ENCODE results near the gene METAP2.

Gene METAP2

GRCh38 chr12:95473884-95474659 lies at the start of gene METAP2:
Gene METAP2, plus strand, starts transcription at chr12:95474152. Its CDS starts 28 bp downstream, at chr12:95474180.
- peak; percentile 97 for DNase-seq (ENCODE audit: low read depth, low spot score)
- peak within 1 kb of the TSS; percentile 98 for H3K4me3 ChIP-seq (ENCODE audit: low read depth, low read length)
- TF ChIP-seq CTCF (IDR thresholded peaks at IDR 0.05; ENCODE audit: low read depth, low read length), result no peak
- in situ Hi-C loops (cut with HindIII; ENCODE audit: low sequenced_read_pairs), result no loop called here

- in situ Hi-C loops (cut with HindIII; ENCODE audit: low sequenced_read_pairs), result no loop called here
- no peak overlapping the region for H3K4me3 ChIP-seq (ENCODE audit: low read depth, low read length)
- no peak for DNase-seq (ENCODE audit: low read depth, low spot score)
- no peak for TF ChIP-seq CTCF (IDR thresholded peaks at IDR 0.05; ENCODE audit: low read depth, low read length)
Measured at GRCh38 chr12:95424271-95424994, 49.5 kb upstream of the METAP2 start.

- no peak for TF ChIP-seq CTCF (IDR thresholded peaks at IDR 0.05; ENCODE audit: low read depth, low read length)
Measured at GRCh38 chr12:95429172-95429510, 44.8 kb upstream of the METAP2 start.

GRCh38 chr12:95431120-95431519 lies 42.8 kb upstream of the METAP2 start:
- in situ Hi-C loops (cut with HindIII; ENCODE audit: low sequenced_read_pairs), result no loop called here
- no peak for TF ChIP-seq CTCF (IDR thresholded peaks at IDR 0.05; ENCODE audit: low read depth, low read length)
- no peak for DNase-seq (ENCODE audit: low read depth, low spot score)
- H3K4me3 ChIP-seq (ENCODE audit: low read depth, low read length), result no peak overlapping the region

More at GRCh38 chr12:95429172-95429510, 44.8 kb upstream of the METAP2 start:
- DNase-seq (ENCODE audit: low read depth, low spot score), result no peak
- in situ Hi-C loops (cut with HindIII; ENCODE audit: low sequenced_read_pairs), result no loop called here
- no peak overlapping the region for H3K4me3 ChIP-seq (ENCODE audit: low read depth, low read length)

GRCh38 chr12:95435355-95435754 lies 38.6 kb upstream of the METAP2 start:
- in situ Hi-C loops (cut with HindIII; ENCODE audit: low sequenced_read_pairs), result no loop called here
- no peak for DNase-seq (ENCODE audit: low read depth, low spot score)
- no peak overlapping the region for H3K4me3 ChIP-seq (ENCODE audit: low read depth, low read length)
- TF ChIP-seq CTCF (IDR thresholded peaks at IDR 0.05; ENCODE audit: low read depth, low read length), result no peak

GRCh38 chr12:95437565-95437964 lies 36.4 kb upstream of the METAP2 start:
- DNase-seq (ENCODE audit: low read depth, low spot score), result no peak
- H3K4me3 ChIP-seq (ENCODE audit: low read depth, low read length), result no peak overlapping the region
- in situ Hi-C loops (cut with HindIII; ENCODE audit: low sequenced_read_pairs), result no loop called here
- TF ChIP-seq CTCF (IDR thresholded peaks at IDR 0.05; ENCODE audit: low read depth, low read length), result no peak

All from astrocyte of the spinal cord (primary cell).